MG63 (cell line): Measurements from ENCODE around the gene PEF1. TPM values are rescaled to one million over a fixed set of nuclear protein-coding genes. Genes with fewer than 3 reads are reported as not detected.

Experiments used
- DNase-seq: peaks from one replicate; pipeline ENCODE4 v3.0.0-alpha.2; 2020
- H3K27me3 ChIP-seq: fragments of 250-450 bp; sonication (Bioruptor Pico); 2 replicates; pipeline ENCODE4 v1.5.1; 2020; ENCODE audit warnings: mild to moderate bottlenecking, moderate library complexity
- H3K36me3 ChIP-seq: fragments of 250-450 bp; sonication (Bioruptor Pico); 2 replicates; pipeline ENCODE4 v1.5.1; 2020; ENCODE audit warnings: mild to moderate bottlenecking, moderate library complexity
- H3K4me3 ChIP-seq: fragments of 250-450 bp; sonication (Bioruptor Pico); 2 replicates; pipeline ENCODE4 v1.5.1; 2020; ENCODE audit warnings: mild to moderate bottlenecking, moderate library complexity
- H3K9me3 ChIP-seq: fragments of 250-450 bp; sonication (Bioruptor Pico); 2 replicates; pipeline ENCODE4 v1.5.1; 2020; ENCODE audit warnings: mild to moderate bottlenecking, moderate library complexity
- total RNA-seq: library from RNA; depleted of rRNA; stranded (reverse); fragments of >200 nt; shearing (Covaris generic); gene quantifications from 2 replicates; pipeline ENCODE4 v1.2.3, GENCODE V29; 2014; ENCODE audit warnings: low replicate concordance

PEF1 gene
- total RNA-seq, 1 experiment from 2014 or later = 96.9 TPM

GRCh38 chr1:31663622-31664452 is 19.2 kb upstream of the PEF1 start:
- Histone ChIP-seq H3K4me3 (no peak overlapping the region), H3K9me3 (no peaks in the 10 kb centered on the region), H3K36me3 (peaks cover 35% of the 10 kb centered on the region), H3K27me3 (no peaks in the 10 kb centered on the region)
- DNase-seq = peak; percentile 18

GRCh38 chr1:31662463-31662862 is 17.8 kb upstream of the PEF1 start:
- DNase-seq = no peak
- H3K36me3 ChIP-seq = peaks cover 43% of the 10 kb centered on the region
- H3K9me3 ChIP-seq = no peaks in the 10 kb centered on the region
- H3K27me3 ChIP-seq = no peaks in the 10 kb centered on the region
- H3K4me3 ChIP-seq = no peak overlapping the region

GRCh38 chr1:31661856-31662255 is 17.2 kb upstream of the PEF1 start:
- peaks cover 39% of the 10 kb centered on the region for H3K36me3 ChIP-seq

GRCh38 chr1:31660871-31661455 is 16.3 kb upstream of the PEF1 start:
- DNase-seq = no peak
- peaks cover 36% of the 10 kb centered on the region for H3K36me3 ChIP-seq
- no peaks in the 10 kb centered on the region for H3K9me3 ChIP-seq
- no peaks in the 10 kb centered on the region for H3K27me3 ChIP-seq
- H3K4me3 ChIP-seq = no peak overlapping the region

More at GRCh38 chr1:31661856-31662255, 17.2 kb upstream of the PEF1 start:
- Histone ChIP-seq H3K9me3 (no peaks in the 10 kb centered on the region), H3K4me3 (no peak overlapping the region), H3K27me3 (no peaks in the 10 kb centered on the region)
- DNase-seq = no peak

- Histone ChIP-seq H3K36me3 (peaks cover 40% of the 10 kb centered on the region), H3K9me3 (no peaks in the 10 kb centered on the region), H3K27me3 (no peaks in the 10 kb centered on the region), H3K4me3 (no peak overlapping the region)
- no peak for DNase-seq
These were observed 15.2 kb upstream of the PEF1 start for GRCh38 chr1:31659889-31660288.

- no peaks in the 10 kb centered on the region for H3K9me3 ChIP-seq
- H3K4me3 ChIP-seq = no peak overlapping the region
- H3K36me3 ChIP-seq = peaks cover 33% of the 10 kb centered on the region
- H3K27me3 ChIP-seq = no peaks in the 10 kb centered on the region
- no peak for DNase-seq
These were observed 14.0 kb upstream of the PEF1 start for GRCh38 chr1:31658721-31659120.

- Histone ChIP-seq H3K4me3 (no peak overlapping the region), H3K9me3 (no peaks in the 10 kb centered on the region), H3K27me3 (no peaks in the 10 kb centered on the region), H3K36me3 (peaks cover 30% of the 10 kb centered on the region)
- no peak for DNase-seq
These were observed 13.4 kb upstream of the PEF1 start for GRCh38 chr1:31657972-31658510.

GRCh38 chr1:31657020-31657804 is 12.5 kb upstream of the PEF1 start:
- no peaks in the 10 kb centered on the region for H3K27me3 ChIP-seq
- peaks cover 35% of the 10 kb centered on the region for H3K36me3 ChIP-seq
- DNase-seq = no peak
- H3K9me3 ChIP-seq = no peaks in the 10 kb centered on the region
- no peak overlapping the region for H3K4me3 ChIP-seq

GRCh38 chr1:31655756-31656155 is 11.1 kb upstream of the PEF1 start:
- DNase-seq = no peak
- no peak overlapping the region for H3K4me3 ChIP-seq
- no peaks in the 10 kb centered on the region for H3K9me3 ChIP-seq
- H3K27me3 ChIP-seq = no peaks in the 10 kb centered on the region
- H3K36me3 ChIP-seq = peaks cover 32% of the 10 kb centered on the region

GRCh38 chr1:31655104-31655503 is 10.4 kb upstream of the PEF1 start:
- Histone ChIP-seq H3K36me3 (peaks cover 32% of the 10 kb centered on the region), H3K4me3 (no peak overlapping the region), H3K9me3 (no peaks in the 10 kb centered on the region), H3K27me3 (no peaks in the 10 kb centered on the region)
- no peak for DNase-seq

GRCh38 chr1:31654474-31654776 is 9.7 kb upstream of the PEF1 start:
- no peak for DNase-seq
- H3K4me3 ChIP-seq = no peak overlapping the region
- H3K36me3 ChIP-seq = peaks cover 31% of the 10 kb centered on the region
- no peaks in the 10 kb centered on the region for H3K9me3 ChIP-seq
- H3K27me3 ChIP-seq = no peaks in the 10 kb centered on the region

- H3K36me3 ChIP-seq = peaks cover 27% of the 10 kb centered on the region
- H3K27me3 ChIP-seq = no peaks in the 10 kb centered on the region
- no peak for DNase-seq
- no peak overlapping the region for H3K4me3 ChIP-seq
- H3K9me3 ChIP-seq = no peaks in the 10 kb centered on the region
These were observed 9.2 kb upstream of the PEF1 start for GRCh38 chr1:31653717-31654473.

- DNase-seq = no peak
- H3K27me3 ChIP-seq = no peaks in the 10 kb centered on the region
- H3K36me3 ChIP-seq = peaks cover 19% of the 10 kb centered on the region
- H3K9me3 ChIP-seq = no peaks in the 10 kb centered on the region
- H3K4me3 ChIP-seq = no peak overlapping the region
These were observed 8.3 kb upstream of the PEF1 start for GRCh38 chr1:31652891-31653499.

GRCh38 chr1:31651766-31652165 is 7.1 kb upstream of the PEF1 start:
- peaks cover 18% of the 10 kb centered on the region for H3K36me3 ChIP-seq
- no peak overlapping the region for H3K4me3 ChIP-seq
- no peaks in the 10 kb centered on the region for H3K9me3 ChIP-seq
- DNase-seq = no peak
- H3K27me3 ChIP-seq = no peaks in the 10 kb centered on the region

GRCh38 chr1:31651089-31651420 is 6.4 kb upstream of the PEF1 start:
- Histone ChIP-seq H3K36me3 (peaks cover 15% of the 10 kb centered on the region), H3K9me3 (no peaks in the 10 kb centered on the region)
- DNase-seq = no peak

More at GRCh38 chr1:31651089-31651420, 6.4 kb upstream of the PEF1 start:
- Histone ChIP-seq H3K27me3 (no peaks in the 10 kb centered on the region), H3K4me3 (no peak overlapping the region)
